Measurements from ENCODE around the gene XCL2.
"Not testable (repeated sequence)": the region's sequence is repeated elsewhere in the genome, so short reads cannot be mapped to it uniquely, and the experiment has no call there.

Gene XCL2

GRCh38 chr1:168555508-168556046 is 11.8 kb upstream of the XCL2 start:
- no peak for DNase-seq

- DNase-seq: no peak
Observed at GRCh38 chr1:168554603-168555483, 11.0 kb upstream of the XCL2 start.

DNA sequence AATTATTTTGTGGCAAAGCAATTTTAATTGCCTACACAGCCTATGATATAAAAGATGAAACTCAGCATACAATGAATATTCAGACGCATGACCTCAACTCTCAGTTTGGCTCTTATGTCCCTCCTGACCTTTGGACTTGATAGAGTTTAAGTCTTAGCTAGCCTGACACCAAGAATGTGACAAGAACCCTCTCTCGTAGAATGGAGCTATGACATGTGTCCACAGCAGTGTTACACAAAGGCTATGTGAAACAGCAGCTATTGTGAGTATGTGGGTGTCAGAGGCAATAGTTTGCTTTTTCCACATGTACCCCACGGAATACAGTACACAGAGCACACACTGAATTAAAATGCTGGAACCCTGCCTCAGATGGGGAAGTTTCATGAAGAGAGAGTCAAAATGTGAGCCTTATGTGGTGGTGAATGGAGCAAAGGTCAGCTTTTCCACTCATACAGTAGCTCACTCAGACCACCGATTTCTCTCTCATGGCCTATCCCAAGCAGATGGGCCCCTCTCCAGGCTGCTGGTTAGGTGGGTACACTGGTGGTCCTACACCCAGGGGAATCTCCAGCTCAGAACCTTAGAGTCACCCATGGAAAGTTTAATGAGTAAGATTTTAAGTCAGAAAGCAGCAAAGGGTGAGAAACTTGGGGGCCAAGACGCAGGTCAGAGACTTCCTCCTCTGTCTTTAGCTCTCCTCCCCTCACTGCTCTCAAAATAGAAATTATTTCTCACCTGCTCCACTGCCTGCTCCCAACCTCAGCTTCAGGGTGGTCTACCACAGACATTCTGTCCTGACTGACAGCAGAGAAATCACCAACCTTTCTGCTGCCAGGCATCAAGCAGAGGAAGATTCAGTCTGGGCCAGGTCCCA is 10.1 kb upstream of the XCL2 start:
- no peak for DNase-seq

DNA sequence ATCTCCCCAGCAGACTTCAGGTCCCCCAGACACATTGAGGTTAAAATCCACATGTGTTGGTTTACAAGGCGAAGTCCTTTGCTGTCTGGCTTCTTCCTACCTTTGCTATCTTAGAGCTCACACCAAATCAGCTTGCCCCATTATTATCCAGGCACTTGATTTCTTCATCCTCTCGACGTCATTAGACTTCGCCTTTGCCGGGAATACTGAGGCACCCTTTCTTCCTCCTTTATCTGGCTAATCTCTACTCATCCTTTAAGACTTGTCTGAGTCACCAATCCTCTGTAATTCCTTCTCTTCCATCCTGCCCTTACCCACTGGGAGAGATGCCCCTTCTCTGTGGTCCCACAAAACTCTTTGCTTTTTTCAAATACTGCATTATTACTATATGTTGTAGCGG is 9.2 kb upstream of the XCL2 start:
- no peak for DNase-seq

DNA sequence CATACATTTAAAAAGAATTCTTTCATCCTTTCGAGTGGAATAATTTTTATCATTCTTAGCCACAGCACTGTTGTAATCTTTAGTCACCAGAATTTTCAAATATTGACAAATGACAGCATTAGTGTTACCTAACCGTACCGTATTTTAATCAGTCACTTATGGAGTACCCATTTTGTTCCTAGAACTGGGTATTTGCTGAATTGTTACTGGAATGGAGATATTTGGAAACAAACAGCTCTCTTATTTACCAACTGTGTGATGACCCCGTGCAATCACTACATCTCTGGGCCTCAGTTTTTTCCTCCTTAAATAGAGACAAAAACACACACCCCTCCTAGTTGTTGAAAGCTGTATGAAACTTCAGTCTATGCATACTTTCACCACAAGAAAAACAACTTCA is 7.9 kb upstream of the XCL2 start:
- no peak for DNase-seq

DNA sequence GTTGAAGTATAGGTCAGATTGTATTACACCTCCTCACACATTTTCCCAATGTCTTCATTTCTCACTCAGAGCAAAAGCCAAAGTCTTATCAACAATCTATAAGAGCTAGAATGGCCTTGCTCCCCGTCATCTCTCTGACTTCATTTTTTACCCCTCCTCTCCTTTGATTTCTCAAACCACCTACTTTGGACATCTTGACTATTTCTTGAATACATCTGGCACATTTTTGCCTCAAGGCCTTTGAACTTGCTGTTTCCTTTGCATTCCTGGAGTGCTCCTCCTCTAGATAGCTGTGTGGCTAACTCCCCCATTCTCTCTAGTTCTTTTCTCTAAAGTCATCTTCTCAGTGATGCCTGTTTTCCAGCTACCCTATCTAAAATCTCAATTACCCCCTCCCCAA is 7.2 kb upstream of the XCL2 start:
- DNase-seq: no peak

DNA sequence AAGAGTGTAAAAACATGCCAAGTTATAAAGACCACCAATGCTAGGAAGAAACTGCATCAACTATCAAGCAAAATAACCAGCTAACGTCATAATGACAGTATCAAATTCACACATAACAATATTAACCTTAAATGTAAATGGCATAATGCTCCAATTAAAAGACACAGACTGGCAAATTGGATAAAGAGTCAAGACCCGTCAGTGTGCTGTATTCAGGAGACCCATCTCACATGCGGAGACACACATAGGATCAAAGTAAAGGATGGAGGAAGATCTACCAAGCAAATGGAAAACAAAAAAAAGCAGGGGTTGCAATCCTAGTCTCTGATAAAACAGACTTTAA is 2.7 kb upstream of the XCL2 start:
- not testable (repeated sequence) for DNase-seq

GRCh38 chr1:168545678-168546552 is 2.1 kb upstream of the XCL2 start:
- not testable (repeated sequence) for DNase-seq

DNA sequence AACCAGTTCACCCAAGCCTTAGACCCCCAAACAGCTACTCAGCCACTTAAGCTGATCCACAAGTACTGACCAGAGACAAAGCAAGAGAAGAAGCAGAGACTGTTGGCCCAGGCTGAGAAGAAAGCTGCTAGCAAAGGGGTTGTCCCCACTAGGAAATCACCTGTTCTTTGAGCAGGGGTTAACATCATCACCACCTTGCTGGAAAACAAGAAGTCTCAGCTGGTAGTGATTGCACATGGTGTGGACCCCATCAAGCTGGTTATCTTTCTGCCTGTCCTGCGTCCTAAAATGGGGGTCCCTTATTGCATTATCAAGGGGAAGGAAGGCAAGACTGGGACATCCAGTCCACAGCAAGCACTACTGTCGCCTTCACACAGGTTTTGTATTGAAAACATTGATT is 819 bp downstream of the XCL2 start:
- DNase-seq: not testable (repeated sequence)

GRCh38 chr1:168540798-168541197 is 3.0 kb downstream of the XCL2 start:
- DNase-seq: not testable (repeated sequence)

DNA sequence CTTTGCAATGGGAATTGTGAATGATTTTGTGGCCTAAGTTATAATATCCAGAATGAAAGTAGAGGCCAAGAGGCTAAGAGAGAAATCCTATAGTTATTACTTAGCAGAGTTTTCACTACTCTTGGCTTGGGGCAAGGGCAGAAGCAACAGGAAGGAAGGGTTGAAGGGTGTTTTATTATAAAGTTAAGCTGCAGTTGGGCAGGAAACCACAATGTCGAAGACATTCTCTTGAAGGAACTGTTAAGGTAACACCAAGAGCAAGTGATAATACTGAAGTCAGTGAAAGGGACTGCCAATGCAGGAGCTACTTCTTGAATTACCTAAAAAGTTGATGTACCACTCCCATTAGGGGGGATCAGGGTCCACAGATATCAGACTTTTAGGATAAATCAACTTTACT is 8.3 kb downstream of the XCL2 start:
- DNase-seq: no peak

DNA sequence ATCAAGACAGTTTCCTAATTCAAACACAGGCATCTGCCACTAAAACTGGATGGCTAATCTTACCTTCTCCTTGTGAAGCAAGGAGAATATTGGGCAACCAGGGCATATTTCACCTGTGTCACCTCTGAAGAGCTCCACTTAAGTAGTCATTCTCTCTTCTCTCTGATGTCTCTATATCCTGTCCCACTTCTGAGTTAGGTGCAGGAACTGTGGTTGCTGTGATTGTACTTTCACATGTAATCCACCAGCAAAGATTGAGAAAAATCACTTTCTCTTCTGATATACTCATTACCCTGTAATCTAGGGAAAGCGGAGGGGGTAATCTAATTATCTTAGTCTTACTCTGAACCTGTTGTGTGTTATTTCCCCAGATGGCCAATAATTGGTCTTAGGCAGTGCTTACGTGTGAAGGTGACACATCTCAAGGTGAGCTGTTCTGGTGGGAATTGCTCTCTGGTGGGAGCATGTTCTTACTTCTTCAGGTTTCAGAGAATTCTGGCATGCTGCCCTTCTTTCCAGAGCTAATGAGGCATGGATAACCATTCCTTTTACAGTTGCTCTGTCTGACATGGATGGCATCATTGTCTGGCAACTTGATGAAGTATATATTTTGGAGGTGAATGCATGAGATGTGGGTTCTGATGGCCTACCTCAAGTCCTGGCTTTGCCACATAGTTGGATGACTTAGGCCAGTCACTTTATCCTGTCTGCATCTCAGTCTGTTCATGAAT is 12.0 kb downstream of the XCL2 start:
- no peak for DNase-seq

DNA sequence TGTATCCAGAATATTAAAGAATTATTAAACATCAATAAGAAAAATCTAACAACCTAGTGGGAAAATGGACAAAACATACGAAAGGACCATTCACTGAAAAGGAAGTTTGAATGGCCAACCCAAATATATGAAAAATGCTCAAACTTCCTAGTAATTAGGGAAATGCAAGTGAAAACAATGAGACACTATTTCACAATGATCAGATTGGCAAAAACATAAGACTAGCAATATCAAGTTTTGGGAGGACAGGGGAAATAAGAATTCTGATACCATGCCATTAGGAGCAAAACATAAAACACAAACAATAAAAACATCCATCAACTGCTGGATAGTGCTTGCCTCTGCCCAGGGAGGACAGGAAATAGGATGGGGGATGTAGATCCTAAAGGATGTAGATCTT is 14.3 kb downstream of the XCL2 start:
- DNase-seq: no peak

- no peak for DNase-seq
Observed at GRCh38 chr1:168521401-168522000, 22.3 kb downstream of the XCL2 start.

DNA sequence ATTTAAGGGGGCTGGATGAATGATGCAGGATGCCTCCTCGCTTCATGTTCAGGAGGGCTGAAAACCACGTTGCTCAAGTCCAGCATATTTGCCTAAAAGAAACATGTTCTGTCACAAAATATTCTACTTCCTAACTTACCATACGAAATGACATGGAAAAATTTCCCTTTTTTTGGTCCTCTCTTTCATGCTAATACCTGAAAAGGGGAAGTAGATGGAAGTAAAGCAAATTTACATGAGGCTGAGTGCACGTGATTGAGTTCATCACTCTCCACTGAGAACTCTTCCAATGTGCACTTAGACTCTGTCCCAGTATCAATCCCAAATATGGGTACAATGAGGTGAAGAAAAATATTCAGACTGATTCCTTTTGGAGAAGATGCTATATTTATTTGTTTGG is 23.0 kb downstream of the XCL2 start:
- DNase-seq: no peak

DNA sequence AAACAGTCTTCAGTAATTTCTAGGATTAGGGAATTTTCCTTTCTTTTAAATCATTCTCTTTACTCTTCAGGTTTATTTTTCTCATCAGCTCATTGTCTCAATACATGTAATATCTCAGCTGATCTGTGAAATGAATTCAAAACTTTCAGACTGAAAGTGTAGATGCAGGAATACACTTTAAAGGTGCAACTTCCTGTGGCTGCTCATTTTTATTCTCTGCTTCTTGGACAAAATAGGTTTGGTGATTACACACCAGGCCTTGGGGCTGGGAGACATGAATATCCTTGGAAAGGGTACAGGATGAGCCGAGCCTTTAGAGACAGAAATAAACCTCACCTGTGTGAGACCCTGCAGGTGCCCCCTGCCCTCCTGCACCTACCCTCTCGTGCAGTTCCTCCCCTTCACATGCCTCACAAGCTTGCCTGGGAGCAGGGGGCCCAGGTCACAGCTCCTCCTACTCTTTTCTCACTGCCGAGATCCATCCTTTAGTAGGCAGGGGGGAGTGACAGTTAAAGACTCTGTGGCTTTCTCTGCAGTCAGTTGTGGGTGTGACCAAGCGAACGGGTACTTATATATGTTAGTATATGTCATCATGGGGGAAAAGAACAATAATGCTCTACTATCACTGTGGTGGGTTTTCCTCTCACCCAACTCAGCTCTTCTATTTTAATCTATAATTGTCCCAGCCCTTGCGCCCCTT is 23.6 kb downstream of the XCL2 start:
- DNase-seq: no peak

DNA sequence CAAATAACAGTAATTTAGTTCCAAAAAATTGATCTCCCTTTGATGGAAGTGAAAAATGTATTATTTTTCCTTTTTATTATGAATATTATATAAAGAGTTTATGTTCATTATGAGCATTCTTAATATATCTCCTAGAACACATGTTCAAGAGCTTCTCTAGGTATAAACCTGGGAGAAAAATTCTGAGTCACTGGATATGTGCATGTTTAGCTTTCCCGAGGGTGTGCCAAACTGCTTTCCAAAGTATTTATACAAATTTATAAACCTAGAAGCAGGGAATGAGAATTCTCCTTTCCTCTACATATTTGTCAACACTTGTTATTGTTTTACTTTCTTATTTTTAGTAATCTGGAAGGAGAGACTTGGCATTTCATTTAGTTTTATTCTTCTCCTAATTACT is 25.0 kb downstream of the XCL2 start:
- no peak for DNase-seq

DNA sequence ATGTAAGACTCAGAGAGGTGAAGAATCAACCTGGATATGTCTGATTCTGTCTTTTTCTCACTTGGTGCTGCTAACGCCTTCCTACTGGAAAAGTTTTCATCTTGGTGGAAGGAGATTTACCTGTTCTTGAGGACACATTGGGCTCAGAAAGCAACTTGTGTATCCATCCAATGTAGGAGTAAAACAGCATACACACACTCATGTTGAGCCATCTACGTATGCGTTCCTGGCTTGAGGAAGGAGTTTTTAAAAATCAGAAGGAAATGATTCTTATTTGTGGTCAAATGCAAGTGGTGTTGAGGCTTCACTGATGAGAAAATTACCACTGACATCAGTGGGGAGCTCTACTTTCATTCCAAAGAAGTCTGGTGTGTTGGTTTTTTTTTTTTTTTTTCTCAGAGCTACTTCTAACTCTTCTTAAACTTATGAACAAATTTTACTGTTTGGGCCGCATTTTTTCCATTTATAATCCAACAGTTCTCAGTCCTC is 25.6 kb downstream of the XCL2 start:
- no peak for DNase-seq

DNA sequence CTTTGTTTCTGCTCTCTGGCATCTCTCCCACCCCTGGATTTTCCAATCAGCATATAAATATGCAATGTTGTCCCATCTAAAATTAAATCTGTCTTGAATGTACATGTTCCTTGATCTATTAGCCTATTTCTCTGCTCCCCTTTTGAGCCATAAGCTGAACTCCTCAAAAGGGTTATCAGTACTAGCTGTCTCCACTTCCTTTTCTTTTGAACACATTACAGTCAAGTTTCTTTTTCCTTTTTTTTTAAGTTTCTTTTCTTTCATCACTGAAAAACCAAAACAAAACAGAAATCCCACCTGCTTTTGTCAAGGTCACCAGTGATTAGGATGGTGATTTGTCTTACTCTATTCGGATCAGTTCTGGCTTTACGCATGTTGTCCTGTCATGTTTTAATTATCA is 29.3 kb downstream of the XCL2 start:
- no peak for DNase-seq

- DNase-seq: no peak
Observed at GRCh38 chr1:168513656-168514404, 30.0 kb downstream of the XCL2 start.

All from NCI-H1092 (cell line).